AG08395 (cell line): Measurements from ENCODE around the gene CCDC179.

Source experiments
- DNase-seq: peaks from one replicate; pipeline ENCODE4 v3.0.0; 2012; ENCODE audit warnings: mixed read lengths, low spot score

Gene CCDC179

DNA sequence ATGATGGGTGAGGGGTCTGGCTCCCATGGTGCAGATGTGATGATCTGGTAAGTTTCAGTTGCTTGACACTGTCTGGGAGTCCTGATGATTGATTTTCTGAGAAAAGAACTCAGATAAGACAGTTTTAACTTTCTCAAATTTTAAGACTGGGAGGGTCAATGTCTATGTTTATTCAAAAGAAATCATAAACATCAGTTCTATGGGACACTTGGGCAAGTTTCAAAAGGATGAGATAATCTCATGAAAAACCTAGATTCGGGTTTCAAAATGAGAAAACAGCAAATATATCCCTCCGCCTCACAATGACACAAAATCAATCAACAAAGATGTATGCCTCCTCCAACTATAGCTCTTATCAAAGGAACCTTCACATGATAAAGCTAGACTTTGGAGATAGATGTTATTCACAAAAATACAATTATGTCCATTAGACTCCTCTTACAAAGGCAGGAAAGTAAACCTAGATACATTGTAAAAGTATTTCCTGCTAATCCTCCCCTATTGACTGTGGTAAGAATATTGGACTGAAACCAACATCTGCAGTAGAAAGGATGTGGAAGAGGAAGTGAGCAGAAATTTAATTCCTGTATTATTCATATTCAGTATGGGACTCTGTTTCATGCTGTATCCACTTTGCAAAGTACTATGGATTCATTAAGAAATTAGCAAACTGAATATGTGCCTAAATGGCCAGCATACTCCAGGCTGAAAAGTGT, 52.3 kb downstream of the CCDC179 start:
- no peak for DNase-seq

DNA sequence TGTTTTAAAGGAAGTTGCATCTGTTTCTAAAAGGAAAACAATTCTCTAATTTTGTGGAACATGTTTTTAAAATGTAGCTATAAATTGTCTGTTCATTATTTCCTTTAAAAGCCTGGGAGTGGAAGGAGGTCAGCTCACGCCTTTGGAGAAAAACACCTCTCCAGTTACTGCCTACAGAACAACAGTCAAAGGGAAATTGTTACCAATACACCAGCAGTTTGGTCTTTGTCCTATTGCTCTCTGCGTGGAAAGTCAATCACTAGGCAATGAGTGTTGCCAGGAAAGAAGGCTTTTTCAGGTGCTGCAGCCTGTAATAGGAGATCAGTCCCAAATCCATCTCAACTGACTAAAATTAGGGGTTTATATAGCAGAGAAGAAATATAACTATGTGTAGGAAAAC, 52.9 kb downstream of the CCDC179 start:
- no peak for DNase-seq

DNA sequence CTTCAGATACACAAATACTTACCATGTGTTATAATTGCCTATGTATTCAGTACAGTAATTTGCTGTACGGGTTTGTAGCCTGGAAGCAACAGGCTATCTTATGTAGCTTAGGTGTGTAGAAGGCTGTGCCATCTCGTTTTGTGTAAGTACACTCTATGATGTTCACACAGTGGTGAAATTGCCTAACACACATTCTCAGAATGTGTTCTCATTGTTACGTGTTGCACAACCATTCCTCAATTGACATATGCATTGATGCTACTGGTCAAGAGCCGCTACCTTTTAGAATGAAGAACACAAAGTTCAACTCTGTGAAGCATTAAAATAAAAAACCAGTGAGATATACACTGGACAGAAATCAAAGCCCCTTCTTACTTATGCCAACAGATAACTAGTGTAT, 57.4 kb downstream of the CCDC179 start:
- DNase-seq = no peak

DNA sequence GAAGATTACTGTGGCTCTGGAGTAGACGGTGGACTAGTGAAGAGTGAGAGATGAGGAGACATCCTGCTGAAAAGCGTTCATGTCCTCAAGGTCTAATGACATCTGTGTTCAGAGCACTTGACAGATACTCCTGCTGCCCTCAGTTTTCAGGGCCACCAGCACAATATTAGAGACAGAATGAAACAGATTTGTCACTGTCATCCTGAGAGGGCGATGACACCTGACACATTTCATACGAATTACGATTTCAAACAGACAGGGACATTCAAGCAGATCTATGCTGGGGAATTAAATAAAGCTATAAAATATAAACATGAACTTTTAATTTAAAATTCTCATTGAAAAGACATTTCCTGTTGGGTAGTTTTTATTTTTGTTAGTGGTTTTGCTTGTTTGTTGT, 59.8 kb downstream of the CCDC179 start:
- no peak for DNase-seq

DNA sequence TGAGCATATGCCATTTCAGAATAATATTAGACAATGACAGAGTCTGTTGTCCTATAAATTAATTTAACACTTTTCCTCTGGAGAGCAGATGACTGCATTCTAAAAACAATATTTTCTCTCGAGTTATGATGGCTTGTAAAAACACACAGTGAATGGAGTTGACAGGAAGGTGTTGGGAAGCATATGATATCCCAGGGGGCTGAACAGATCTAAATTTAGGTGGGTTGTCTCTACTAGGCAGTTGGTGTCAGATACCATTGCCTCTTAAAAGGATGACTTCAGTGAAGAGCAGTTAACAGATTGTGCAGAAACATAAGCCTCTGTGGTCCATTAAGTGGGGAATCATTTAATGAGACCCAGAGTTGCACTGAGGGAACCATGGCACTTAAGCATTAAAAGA, 61.4 kb downstream of the CCDC179 start:
- DNase-seq = no peak

DNA sequence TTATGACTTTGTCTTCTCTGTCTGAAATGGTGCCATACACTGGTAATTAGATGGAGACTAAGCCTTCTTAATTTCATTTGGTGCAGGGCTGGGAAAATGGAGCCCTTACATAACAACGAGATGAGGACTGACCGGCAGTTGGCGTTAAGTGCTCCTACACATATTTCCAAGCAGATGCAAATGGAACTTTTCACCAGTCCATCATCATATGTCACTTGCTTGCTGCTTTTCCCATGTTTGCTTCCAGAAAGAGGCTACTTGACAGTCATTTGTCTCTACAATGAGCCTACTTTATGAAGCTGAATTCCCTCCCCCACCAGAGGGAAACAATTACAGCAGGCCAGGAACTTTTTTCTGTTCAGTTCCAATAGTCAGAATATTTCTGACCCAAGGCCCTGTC, 63.2 kb downstream of the CCDC179 start:
- no peak for DNase-seq
